GM21390 (cell line): ENCODE data around the gene COL18A1.
"Not testable (repeated sequence)": the region's sequence is repeated elsewhere in the genome, so short reads cannot be mapped to it uniquely, and the experiment has no call there.

Experiments used
- ATAC-seq: cut with Tn5 transposase; IDR thresholded peaks from one replicate; pipeline ENCODE4 v1.9.1; 2021; ENCODE audit not compliant: unreplicated experiment

The COL18A1 gene

DNA sequence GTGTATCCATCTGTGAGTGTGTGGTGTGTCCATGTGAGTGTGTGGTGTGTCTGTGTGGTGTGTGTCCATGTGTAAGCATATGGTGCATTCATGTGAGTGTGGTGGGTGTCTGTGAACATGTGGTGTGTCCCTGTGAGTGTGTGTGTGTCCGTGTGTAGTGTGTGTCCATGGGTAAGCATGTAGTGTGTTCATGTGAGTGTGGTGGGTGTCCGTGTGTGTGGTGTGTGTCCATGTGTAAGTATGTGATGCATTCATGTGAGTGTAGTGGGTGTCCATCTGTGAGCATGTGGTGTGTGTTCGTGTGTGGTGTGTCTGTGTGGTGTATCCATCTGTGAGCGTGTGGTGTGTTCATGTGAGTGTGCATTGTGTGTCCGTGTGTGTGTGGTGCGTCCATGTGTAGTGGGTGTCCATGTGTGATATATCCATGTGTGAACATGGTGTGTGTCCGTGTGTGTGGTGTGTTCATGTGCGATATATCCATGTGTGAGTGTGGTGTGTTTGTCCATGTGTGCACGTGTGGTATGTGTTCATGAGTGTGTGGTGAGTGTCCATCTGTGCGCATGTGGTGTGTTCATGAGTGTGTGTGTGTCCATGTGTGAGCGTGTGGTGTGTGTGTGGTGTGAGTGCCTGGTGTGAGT lies 124.9 kb downstream of the COL18A1 start:
- ATAC-seq = no peak

DNA sequence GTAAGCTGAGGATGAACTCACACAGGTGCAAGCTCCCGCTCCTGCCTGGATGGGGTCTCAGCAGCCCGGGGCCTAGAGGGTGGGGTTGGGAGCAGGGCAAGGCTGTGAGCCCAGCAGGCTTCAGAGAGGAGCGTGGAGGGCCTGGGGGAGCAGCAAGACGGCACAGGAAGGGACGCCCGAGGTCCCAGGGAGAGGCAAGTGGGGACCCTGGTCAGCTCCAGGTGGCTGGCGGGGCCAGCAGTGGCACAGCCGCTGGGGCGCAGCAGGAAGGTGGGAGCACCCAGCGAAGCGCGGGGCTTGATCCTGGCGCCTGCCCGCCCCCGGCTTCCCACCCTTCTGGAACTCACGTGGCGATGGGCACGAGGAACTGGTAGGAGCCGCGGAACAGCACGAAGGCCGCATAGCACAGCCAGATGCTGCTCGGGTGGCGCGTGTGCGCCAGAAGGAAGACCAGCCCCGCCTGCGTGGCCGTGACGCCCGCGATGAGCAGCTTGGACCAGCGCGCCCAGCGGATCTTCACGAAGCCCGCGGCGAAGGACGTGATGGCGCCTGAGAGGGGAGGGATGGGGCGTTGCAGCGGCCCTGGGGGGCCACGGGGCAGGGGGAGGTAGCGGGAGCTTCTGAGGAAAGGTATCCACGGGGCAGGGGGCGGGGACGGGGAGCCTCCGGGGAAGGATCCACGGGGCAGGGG lies 125.6 kb downstream of the COL18A1 start:
- no peak for ATAC-seq

DNA sequence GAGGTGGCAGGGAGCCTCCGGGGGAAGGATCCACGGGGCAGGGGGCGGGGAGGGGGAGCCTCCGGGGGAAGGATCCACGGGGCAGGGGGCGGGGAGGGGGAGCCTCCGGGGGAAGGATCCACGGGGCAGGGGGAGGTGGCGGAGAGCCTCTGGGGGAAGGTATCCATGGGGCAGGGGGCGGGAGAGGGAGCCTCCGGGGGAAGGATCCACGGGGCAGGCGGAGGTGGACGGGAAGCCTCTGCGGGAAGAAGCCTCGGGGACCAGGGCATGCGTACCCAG lies 126.1 kb downstream of the COL18A1 start:
- ATAC-seq = not testable (repeated sequence)

DNA sequence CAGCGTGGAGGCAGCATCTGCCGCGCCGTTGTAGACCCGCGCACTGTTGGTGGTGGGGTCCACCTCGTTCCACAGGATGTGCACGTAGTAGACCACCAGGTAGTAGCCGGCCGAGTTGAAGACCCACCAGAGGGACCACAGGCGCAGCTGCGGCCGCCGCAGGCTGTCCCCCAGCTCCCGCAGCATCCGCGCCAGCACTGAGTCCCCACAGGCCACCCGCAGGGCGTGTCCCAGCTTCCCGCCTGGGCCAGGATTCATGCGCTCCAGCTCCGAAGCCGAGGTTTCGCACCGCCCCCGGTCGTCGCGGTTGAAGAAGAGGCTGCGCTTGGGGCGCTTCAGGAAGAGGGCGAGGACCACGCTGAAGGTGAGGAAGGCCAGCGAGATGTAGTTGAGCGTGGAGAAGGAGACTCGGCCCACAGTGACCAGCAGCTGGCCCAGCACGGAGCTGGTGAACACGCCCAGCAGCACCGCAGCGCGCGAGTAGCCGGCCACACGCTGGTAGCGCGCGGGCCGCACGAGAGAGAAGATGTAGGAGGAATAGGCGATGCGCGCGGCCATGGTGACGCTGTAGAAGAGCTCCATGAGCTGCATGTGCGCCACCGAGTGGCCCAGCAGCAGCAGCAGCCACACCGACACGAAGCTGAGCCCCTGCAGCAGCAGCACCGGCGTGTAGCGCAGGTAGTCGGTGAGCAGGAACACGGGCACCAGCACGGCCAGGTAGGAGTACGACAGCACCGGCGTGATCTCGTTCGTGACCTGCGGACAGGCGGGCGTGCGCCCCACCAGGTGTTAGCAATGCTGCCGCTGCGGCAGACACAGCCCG lies 126.6 kb downstream of the COL18A1 start:
- no peak for ATAC-seq

DNA sequence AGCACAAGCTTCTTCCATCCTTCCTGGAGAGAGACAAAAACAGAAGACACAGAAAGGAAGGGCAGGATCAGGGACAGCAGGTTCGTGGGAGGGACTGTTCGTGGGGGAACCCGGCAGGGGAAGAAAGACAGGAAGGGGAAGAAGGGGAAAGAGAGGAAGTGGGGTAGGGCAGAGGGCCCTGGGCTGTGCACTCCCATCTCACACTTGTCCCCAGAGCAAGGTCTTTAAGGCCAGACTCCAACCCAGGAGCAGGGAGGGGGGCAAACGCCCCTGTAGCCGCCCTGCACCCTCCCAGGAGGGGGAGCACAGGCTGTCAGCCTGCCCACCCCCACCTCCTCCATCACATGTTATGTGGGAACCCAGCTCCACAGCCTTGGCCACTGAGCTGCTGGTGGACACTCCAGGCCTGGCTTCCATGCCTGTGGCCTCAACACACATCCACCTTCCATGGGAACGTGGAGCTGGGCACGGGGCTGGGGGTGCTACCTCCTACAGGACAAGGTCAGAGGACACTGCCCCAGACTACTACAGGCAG lies 127.9 kb downstream of the COL18A1 start:
- ATAC-seq = no peak

DNA sequence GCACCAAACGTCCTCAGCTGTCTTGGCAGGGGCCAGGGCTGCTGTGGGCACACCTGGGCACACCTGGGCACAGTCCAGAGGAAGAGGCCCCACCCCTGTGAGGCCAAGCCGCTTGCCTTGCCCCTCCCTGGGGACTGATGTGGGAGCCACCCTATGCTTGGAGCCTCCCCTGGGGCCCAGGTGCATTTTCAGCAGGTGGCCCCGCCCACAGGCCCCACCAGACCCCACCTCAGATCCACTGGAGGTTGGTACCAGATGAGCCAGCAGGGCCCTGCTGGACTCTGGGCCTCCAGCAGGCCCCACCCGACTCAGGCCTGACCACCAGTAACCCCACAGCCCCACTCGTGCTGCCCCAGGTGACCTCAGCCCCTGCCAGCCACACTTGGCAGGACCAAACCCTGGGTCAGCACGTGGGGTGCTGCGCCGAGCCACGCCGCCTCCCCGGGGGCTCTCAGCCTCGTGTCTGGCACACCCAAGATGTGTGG lies 128.4 kb downstream of the COL18A1 start:
- ATAC-seq = no peak

DNA sequence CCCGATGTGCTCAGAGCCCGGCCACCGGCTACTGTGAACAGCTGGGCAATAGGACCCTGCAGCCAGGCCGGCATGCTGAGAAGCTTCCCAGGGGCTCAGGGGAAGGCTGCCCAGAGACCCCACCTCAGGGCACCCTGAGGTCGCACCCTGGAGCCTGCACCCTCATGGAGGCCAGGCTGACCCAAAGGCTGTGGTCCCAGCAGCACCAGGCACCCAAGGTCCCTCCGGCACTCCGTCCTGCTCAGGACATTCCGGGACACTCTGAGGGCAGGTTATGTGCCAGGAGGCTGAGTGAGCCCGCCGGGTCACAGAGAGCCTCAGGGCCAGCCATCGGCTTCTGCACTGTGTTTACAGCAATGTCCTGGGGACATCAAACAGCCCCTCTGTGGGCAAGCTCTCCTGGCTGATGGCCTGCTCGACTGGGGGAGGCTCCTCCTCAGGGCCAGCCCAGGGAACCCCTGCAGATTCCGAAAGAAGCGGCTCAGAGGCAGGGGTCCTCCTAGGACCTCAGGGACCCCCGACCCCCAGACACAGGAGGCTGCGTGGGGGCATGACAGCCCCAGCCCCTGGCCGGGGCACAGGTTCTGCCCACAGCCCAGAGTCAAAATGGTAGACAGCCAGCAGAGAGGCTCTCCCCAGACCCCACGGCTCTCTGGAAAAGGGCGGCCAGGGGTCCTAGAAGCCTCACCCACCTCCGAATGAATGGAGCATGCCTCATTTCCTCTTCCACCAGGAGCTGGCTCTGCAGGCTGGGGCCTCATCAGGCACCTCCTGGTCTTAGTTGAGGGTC lies 129.1 kb downstream of the COL18A1 start:
- ATAC-seq = no peak

DNA sequence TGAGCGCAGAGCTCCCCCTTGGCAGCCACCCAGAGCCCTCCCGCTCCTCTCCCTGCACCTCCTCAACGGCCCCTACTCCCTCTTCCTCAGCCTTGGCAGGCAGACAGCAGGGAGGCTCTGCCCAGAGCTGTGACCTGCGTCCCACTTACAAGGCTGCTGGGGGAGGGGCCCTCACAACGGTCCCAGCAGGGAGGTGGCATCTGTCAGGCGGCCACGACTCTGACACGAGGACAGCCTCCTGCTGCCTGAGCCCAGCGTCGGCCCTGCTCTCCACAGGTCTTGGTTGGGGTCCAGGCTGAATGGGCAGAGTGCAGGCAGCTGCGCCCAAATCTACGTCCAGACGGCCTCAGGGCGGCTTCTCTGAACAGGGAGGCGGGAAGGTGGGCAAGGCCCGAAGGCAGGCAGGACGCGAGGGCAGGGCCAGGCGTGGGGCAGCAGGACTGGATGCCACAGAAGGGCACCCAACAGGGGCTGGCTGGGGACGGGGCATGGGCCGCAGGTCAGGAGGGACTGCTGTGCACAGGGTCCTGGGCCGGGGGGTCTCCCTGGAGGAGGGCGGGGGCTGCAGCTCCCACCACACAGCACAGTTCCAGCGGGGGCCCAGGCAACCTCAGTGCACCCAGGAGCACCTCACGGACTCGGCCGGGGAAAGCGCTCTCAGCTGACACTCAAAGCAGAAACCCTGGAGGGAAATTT lies 129.8 kb downstream of the COL18A1 start:
- ATAC-seq = no peak

DNA sequence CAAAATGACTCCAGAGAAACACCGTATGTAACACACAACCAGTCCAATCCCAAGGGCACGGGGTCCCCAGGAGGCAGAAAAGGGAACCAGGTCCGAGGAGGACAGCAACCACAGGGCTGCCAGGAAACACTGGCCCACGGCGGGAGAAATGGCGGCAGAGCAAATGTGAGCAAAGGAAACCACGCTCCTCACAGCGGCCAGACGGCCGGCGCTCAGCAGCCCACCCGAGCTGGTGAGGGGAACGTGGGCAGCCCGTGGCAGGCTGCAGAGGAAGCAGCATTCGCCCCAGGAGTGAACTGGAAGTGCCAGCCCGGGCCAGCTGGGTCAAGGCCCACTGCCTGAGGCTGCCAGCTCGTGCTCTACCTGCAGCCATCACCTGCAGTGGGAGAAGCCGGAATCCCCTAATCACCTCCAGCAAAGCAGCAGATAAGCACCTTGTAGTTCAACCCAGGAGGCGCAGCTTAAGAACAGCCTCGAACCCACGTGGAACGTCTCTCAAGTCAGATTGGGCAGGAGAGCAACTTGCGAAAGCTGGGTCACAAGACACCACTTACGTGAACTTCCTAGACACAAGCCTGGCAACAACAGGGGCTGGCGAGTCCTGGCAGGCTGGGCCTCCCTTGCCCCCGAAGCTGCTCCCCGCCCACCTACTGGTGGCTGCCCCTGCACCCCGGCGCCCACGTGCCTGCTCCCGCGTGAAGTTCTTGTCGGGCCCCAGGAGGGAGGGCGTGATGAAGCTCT lies 130.5 kb downstream of the COL18A1 start:
- ATAC-seq = no peak

DNA sequence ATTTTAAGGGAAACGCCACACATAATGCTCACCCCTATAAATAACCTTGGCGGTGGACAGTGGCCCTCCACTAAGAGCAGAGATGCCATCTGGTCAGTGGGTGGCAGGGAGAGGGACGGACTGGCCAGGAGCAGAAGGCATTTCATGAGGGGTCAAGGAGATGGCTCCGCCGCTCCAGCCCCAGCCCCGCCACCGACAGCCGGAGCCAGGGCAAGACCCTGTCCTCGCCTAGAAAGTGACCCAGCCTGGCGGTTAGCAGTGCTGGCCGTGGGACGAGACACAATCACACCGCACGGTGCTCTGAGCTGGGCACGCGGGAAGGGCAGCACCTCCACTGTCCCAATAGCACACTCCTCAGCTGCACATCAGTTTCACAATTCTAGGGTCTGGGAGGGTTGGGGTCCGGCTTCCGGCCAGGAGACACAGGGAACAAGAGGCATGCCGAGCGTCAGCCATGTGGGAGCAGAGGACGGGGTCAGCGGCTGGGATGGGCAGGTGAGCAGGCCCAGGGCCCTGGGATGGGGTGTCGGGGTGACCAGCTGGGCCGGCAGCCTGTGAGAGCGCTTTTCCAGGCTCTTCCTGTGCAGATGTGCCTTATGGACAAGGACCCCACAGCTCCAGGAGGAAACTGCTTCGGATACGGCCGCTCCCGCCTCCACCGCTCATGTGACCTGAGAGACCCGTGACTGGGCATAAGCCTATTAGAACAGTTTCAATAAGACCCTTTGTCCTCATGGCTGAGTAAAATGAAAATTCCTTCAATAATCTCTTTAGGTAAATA lies 131.5 kb downstream of the COL18A1 start:
- ATAC-seq = no peak

DNA sequence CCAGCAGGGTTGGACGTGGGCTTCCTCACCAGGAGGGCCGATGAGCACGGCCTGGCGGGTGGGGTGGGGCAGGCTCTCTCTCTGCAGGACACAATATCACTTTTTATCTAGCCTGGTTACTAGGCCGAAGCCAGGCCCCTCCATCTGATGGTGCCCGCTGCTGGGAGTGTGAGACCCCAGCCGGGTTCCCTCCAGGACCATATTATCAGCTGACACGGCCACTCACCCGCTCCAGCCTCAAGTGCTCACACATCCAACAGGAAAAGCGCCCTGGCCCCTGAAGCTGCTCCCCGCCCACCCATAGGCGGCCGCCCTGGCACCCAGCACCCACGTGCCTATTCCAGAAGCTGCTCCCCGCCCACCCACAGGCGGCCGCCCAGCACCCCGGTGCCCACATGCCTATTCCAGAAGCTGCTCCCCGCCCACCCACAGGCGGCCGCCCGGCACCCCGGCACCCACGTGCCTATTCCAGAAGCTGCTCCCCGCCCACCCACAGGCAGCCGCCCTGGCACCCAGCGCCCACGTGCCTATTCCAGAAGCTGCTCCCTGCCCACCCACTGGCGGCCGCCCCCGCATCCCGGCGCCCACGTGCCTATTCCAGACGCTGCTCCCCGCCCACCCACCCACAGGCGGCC lies 132.3 kb downstream of the COL18A1 start:
- no peak for ATAC-seq

DNA sequence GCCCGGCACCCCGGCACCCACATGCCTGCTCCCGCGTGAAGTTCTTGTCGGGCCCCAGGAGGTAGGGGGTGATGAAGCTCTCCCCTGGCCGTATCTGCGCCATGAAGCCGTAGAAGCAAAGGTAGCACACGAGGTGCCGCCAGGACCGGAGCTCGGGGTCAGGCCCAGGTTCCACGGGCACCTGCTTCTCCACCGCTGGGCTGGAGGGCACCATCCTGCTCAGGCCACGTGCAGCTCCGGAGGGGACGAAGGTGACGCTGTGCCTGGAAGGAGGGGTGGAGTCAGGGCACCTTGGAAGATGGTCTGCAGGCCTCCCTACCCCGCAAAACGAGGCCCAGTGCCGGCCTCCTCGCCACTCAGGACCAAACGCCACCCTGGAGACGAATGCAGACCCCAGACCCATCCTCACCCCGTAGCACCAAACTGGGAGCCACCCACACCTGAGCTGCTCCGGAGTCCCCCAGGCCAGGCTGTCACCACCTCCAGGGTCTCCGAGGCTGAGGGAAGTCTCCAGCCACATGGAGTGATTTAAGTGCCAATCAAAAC lies 132.9 kb downstream of the COL18A1 start:
- no peak for ATAC-seq

DNA sequence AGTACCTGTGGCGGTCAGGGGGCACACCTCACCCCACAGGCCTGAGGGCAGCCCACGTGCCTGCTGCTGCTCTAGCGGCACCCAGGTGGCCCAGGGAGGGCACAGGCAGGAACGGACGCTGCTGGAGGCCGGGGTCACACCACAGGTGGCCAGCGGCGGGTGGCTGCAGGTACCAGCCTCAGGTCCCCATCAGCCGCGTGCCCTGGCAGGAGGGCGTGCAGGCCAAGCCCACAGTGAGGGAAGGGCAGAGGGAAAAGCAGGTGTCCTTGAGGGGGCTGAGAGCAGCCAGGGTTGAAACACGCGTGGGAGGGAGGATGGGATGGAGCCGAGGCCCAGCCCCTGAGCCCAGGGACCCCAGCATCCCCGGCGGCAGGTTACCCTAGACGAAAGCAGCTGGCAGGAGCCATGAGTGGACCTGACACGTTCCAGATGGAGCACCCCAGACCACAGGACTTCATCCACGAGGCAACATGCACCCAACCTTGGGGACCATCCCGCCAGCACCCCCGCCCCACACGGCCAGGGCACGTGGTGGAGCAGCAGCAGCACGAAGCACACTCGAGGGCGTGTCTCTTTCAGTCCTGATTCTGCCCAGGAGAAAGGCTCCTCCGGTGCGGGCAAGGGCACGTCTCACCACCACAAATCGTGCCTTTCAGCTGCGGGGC lies 133.5 kb downstream of the COL18A1 start:
- no peak for ATAC-seq

DNA sequence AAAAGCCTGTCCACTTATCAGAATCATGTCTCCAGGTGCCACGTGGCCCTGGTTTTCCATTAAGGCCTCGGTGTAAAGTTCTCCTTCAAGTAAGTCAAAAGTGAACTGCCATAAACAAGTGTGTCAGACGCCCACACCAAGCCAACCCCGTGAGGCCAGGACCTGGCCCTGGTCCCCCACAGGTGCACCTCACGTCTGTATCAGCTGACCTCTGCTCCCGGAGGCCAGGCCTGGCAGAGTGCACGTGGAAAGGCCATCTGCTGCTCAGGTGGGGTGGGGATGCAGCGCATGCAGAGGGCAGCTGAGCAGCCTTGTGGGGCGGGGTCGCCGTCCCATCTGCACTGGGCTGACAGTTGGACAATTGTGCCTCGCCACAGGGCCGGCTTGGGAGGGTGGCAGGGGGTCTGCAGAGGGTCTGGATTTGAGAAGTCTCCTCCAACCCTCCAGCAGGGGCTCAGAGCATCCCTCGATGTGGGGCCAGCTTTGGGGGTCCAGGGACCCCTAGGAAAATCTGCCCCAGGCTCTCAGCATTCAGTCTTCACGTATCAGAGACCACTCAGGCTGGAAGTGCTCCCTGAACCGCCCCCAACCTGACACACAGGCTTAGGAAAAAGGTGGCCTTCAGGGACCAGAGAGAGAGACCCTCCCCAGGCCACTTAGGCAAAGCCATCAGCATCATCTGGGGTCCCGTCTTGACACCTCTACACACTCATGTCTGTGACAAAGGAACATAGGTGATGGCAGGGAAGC lies 134.3 kb downstream of the COL18A1 start:
- no peak for ATAC-seq

DNA sequence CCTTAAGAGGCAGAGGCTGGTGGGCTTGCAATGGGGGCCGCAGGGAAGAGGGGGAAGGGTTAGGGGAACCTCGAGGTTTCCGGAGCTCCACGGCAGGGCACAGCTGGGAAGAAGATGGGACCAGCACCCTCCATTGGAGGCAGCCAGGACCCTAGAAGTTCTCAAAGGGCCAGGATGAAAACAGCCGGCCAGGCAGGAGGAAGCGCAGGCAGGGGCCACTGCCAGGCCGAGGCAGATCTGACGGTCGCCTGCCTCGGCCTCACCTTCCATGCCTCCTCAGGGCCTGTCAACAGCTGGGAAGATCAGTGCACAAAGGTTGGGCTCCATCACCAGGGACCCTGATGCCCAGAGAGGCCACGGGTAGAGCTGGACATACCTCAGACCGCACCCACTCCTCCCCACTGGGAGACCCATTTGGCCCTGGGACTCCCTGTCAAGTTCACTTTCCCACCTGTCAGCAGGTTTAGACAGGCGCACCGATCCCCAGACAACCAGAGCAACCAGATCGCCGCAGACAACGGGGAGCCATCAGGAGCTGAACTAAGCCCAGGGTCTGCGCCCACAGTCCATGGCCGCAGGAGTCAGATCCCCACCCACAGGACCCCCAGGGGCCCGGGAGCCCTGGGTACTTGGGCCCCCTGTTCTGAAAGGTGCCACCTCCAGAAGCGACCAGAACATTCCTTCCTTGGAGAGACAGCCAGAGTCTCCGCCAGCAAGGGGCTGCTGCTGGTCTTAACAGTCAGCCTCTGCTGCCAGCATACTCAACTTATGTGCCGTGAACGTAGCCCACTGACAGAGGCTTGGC lies 135.0 kb downstream of the COL18A1 start:
- no peak for ATAC-seq

DNA sequence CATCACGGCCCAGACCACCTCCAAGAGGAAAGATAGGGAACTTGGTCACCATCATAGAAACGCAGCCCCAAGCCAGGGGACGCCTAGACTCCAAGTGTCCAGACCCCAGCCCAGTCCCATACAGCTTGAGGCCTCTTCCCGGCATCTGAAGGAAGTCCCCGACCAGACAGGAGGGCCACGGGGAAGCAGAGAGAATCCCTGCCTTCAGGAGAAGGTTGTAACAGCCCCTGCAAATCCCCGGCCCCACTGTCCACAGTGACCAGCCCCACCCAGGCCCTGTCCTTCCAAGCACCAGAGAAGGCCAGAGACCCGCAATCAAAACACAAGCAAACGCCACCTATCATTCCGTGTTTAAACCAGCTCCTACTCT lies 135.6 kb downstream of the COL18A1 start:
- no peak for ATAC-seq
